ENCODE measurements around the gene PATJ. TPM values are rescaled to one million over a fixed set of nuclear protein-coding genes. Genes with fewer than 3 reads are reported as not detected.

The PATJ gene
- total RNA-seq, 6 experiments from 2014 or later, result 19.0 to 49.0 (median 26.7) TPM

DNA sequence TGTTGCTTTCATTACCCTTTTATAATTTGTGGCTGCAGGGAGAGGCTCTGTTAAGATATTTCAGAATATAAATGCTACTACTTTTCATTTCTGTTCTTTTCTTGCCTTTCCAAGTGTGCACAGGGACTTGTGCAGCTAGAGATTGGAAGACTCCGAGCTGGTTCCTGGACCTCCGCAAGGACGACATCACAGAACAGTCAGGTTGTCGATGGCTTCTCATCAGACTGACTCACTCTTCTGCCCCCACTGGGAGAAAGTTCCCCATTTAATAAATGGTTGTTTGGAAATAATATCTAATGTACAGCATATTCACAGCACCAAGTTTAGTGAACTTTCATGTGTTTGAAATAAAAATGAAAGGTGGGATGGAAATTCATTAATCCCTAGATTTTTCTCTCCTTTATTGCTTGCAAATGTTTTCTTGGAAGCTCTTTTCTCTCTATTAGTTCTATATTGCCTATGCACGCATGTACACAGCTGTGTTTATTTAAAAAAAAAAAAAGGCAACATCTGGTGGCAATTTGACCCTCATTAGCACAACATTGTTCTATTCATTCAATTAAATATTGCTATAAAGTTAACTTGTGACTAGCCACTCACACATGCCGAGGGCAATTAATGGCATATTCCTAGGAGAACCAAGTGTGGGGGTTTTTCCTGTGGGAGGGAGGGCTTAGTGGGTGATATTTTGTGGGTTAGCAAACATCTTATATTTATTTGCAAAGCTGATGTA, 374.9 kb downstream of the PATJ start:
- intact Hi-C loops (cut with DNase I), result no loop called here
- DNase-seq (no peak), ATAC-seq (no peak)
- Histone ChIP-seq H3K36me3 (peaks cover 0 to 3% (median 0%) of the 10 kb centered on the region in 4 donors), H3K4me3 (no peak overlapping the region), H3K27ac (no peak overlapping the region), H3K27me3 (no peaks in the 10 kb centered on the region), H3K4me1 (no peaks in the 10 kb centered on the region), H3K9me3 (no peaks in the 10 kb centered on the region)
- 90% methylated on average over 6 of the region's 6 CpGs for WGBS (ENCODE audit: insufficient coverage, low coverage, low lambda C conversion rate, missing lambda C conversion rate)
- TF ChIP-seq POLR2A (IDR thresholded peaks at IDR 0.05), result no peak
- TF ChIP-seq, protein P1, sequence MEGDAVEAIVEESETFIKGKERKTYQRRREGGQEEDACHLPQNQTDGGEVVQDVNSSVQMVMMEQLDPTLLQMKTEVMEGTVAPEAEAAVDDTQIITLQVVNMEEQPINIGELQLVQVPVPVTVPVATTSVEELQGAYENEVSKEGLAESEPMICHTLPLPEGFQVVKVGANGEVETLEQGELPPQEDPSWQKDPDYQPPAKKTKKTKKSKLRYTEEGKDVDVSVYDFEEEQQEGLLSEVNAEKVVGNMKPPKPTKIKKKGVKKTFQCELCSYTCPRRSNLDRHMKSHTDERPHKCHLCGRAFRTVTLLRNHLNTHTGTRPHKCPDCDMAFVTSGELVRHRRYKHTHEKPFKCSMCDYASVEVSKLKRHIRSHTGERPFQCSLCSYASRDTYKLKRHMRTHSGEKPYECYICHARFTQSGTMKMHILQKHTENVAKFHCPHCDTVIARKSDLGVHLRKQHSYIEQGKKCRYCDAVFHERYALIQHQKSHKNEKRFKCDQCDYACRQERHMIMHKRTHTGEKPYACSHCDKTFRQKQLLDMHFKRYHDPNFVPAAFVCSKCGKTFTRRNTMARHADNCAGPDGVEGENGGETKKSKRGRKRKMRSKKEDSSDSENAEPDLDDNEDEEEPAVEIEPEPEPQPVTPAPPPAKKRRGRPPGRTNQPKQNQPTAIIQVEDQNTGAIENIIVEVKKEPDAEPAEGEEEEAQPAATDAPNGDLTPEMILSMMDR (IDR thresholded peaks at IDR 0.05), result no peak

DNA sequence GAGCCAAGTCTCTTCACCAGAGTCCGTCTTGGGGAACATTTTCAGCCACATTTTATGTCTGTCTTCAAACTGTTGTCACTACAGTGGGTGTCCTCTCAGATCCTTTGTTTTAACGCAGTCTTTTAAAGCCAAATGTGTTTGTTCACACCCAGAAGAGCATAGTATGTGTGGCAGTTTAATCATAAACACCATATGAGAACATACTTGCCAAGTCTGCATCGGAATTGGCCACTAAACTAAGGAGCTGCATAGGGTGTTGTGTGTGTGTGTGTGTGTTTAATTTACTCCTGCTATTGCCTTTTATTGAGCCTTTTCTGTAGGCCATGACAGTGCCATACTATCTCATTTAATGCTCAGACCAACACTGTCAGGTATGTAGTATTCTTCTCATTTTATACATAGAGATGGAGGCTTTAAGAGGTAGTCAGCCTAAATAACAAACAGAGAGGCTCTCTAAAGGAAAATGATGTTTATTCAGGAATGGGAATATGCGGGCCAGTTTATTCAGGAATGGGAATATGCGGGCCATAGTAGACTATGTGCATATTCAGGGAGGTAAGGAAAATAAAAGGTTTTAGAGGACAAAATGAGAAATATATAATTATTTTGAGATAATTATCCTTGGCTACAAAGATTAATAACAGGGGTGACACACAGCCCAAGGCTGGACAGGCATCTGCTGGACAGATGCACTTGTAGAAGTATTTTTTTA, 384.5 kb downstream of the PATJ start:
- ATAC-seq, result no peak
- Histone ChIP-seq H3K27ac (no peak overlapping the region), H3K27me3 (no peaks in the 10 kb centered on the region), H3K4me1 (no peaks in the 10 kb centered on the region), H3K4me3 (no peak overlapping the region), H3K36me3 (peaks cover 0 to 19% (median 3%) of the 10 kb centered on the region in 4 donors), H3K9me3 (no peaks in the 10 kb centered on the region)
- intact Hi-C loops (cut with DNase I), result no loop called here
- WGBS (ENCODE audit: insufficient coverage, low coverage, low lambda C conversion rate, missing lambda C conversion rate), result 100% methylated on average over 4 of the region's 5 CpGs
- TF ChIP-seq POLR2A (IDR thresholded peaks at IDR 0.05), result no peak
- TF ChIP-seq, protein P1 (IDR thresholded peaks at IDR 0.05), result no peak
- DNase-seq, result no peak

DNA sequence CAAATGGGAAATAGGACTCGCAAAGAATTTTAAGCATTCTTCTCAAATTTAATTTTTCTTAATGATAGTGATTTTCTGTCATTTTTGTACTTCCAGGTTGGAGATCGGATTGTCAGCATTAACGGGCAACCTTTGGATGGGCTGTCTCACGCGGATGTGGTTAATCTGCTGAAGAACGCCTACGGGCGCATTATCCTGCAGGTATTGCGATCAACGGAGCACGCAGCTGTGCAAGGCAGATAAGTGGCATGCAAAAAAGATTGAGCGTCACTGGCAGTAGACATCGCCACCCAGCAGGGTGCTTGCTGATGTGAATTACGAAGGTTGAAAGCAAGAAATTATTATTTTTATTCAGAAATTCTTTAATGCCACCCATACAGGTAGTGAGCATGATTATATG, 386.5 kb downstream of the PATJ start:
- H3K9me3 ChIP-seq, result no peaks in the 10 kb centered on the region
- intact Hi-C loops (cut with DNase I), result no loop called here
- no peaks in the 10 kb centered on the region for H3K27me3 ChIP-seq
- H3K4me1 ChIP-seq, result no peaks in the 10 kb centered on the region
- no peak overlapping the region for H3K27ac ChIP-seq
- no peak for DNase-seq
- WGBS (ENCODE audit: insufficient coverage, low coverage, low lambda C conversion rate, missing lambda C conversion rate), result 91% methylated on average over 14 of the region's 14 CpGs
- no peak for ATAC-seq
- peaks cover 0 to 19% (median 3%) of the 10 kb centered on the region in 4 donors for H3K36me3 ChIP-seq
- no peak for TF ChIP-seq POLR2A (IDR thresholded peaks at IDR 0.05)
- TF ChIP-seq, protein P1 (IDR thresholded peaks at IDR 0.05), result no peak
- no peak overlapping the region for H3K4me3 ChIP-seq

DNA sequence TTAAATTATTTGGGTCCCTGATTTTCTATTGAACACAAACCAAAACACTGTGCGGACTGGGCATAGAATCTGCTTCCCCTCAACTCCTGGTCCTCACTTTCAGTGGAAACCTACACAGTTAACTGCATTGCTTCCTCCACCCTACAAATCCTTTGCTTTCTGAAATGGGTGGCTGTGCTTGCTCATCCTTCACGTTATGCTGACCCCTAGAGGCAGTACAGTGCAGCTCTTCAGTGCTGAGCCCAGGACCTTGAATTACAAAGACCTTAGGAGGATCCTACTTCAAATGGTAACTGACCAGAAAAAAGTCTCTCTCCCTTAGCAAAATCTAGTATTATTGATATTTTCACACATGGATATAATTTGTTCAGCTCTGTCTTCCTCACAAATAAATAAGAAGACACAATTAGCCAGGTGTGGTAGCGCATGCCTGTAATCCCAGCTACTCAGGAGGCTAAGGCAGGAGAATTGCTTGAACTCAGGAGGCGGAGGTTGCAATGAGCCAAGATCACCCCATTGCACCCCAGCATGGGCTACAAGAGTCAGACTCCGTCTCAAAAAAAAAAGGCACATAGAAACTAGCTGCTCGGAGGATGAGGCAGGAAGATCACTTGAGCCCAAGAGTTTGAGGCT, 388.9 kb downstream of the PATJ start:
- TF ChIP-seq, protein P1 (IDR thresholded peaks at IDR 0.05), result peak; percentile 51 to 88 (median 68)
- TF ChIP-seq POLR2A (IDR thresholded peaks at IDR 0.05), result no peak
- DNase-seq, result no peak
- 73% methylated on average over 6 of the region's 6 CpGs for whole genome bisulfite sequencing (ENCODE audit: insufficient coverage, low coverage, low lambda C conversion rate, missing lambda C conversion rate)

More for the DNA sequence above, 388.9 kb downstream of the PATJ start:
- no peaks in the 10 kb centered on the region for H3K9me3 ChIP-seq
- ATAC-seq, result peak; percentile 79 to 91 (median 87)
- no peaks in the 10 kb centered on the region for H3K4me1 ChIP-seq
- H3K27me3 ChIP-seq, result no peaks in the 10 kb centered on the region
- no peak overlapping the region for H3K27ac ChIP-seq
- no peak overlapping the region for H3K4me3 ChIP-seq
- intact Hi-C loops (cut with DNase I), result no loop called here
- H3K36me3 ChIP-seq, result peaks cover 0 to 19% (median 3%) of the 10 kb centered on the region in 4 donors
